Measurements from ENCODE around the gene PSG2.
"Not testable (repeated sequence)": the region's sequence is repeated elsewhere in the genome, so short reads cannot be mapped to it uniquely, and the experiment has no call there.

PSG2 gene

DNA sequence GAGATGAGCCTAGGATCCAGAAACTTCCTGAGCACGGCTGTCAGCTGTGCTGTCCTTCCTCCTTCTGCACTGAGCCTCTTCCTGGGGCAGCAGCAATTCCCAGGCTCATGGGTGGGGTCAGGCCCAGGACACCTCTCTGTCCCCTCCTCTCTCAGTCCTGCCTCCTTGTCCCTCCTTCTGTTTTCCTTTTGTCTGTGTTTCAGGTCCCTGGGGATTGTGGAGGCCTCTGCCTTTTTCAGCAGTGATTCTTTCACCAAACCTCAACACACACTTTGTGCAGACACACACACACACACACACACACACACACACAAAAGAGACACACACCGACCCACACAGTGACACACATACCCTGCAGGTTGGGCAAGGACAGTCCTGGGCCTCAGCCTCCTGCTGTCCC lies at the start of gene PSG2:
TSS of gene PSG2 (minus strand) at position 101 of the 400 bp plus-strand sequence. CDS start 132 bp downstream, outside the sequence.
- DNase-seq (ENCODE audit: low read depth) = not testable (repeated sequence)

DNA sequence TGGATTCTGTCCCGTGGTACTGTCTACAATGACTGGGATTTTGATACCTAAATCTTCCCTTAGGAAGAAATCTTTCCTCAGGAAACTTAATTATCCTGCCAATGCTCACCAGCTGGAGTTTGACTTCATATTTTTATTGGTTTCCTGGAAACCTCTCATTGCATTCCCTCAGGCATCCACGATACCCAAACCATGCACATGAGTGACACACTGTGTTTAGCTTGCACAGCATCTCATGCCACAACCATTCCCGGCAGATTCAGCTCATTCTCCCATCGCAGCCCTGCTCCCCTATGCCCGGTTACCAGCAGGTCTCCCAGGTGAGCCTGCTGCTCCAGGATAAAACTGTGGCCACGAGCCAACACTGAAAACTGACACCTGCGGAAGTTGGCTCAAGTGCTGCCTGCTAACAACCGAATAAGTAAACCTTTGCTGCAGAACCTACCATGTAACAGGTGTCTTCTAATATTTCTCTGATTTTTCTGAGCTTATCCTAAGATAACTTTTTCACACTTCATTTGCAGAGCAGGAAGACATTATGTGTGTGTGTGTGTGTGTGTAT lies 48.9 kb upstream of the PSG2 start:
- not testable (repeated sequence) for DNase-seq (ENCODE audit: low read depth)

DNA sequence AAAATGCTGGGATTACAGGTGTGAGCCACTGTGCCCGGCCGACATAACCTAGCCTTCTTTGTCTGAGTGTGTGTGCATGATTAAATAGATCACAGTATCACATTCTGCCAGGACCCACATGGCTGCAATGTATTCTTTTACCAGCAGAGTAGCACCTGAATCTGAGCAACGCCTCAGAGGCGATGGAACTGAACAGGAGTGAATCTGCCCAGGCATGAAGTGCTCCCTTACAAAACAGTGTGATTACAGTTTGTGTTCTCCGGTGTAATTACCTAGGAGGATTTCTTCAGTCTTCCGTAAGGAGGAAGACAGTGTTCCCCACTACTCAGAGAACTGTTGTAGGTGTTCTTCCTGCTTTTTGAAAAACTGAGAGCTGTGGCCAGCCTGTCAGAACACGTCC lies 46.7 kb upstream of the PSG2 start:
- DNase-seq (ENCODE audit: low read depth) = not testable (repeated sequence)

DNA sequence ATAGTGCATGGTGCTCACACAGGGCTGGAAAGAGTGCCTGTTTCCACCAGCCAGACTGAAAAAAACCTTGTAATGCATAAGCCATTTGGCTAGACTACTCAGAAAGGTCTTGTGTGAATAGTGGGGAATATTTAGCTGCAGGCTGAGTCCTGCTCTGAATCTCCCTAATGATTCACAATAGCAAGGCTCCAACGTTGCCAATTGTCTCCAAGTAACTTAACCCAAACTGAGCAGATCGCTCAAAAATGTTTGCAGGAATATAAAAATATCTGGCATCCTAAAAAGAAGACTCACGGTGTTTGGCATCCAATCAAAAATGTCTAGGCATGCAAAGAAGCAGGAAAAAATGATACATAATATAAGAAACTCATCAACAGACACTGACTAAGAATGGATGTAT lies 44.8 kb upstream of the PSG2 start:
- DNase-seq (ENCODE audit: low read depth) = peak; percentile 70

DNA sequence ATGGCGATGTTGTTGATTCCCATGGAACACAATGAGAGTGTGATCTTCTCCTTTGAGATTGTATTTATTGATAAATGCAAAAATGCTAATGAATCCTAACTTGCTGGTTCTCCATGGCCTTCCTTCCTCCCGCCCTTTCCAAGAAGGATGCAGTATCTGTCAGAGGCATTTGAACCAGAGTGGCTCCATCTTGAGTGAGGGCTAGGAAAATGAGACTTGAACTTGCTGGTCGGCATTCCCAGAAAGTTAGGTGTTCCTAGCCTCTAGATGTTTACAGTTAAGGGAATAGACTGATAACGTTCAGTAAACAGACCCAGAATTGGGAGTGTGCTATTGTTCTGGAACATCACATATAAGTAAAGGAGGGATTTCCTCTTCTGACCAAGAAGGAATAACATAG lies 44.2 kb upstream of the PSG2 start:
- DNase-seq (ENCODE audit: low read depth) = no peak

DNA sequence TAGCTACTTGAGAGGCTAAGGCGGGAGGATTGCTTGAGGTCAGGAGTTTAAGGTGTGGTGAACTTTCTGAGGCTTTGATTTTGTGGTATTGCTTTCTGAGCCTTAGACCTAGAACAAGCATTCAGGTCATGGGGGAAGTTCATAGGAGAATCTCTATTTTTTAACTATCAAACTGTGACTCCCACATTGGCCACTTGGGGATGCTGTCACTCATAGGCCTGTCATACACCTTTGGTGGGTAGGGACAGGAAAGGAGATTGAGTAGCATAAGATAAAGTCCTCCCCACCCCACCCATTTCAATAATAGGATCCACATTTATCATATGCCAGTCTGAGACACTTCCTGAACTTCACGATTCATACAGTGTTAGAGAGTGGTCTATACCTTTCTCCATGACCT lies 41.9 kb upstream of the PSG2 start:
- no peak for DNase-seq (ENCODE audit: low read depth)

DNA sequence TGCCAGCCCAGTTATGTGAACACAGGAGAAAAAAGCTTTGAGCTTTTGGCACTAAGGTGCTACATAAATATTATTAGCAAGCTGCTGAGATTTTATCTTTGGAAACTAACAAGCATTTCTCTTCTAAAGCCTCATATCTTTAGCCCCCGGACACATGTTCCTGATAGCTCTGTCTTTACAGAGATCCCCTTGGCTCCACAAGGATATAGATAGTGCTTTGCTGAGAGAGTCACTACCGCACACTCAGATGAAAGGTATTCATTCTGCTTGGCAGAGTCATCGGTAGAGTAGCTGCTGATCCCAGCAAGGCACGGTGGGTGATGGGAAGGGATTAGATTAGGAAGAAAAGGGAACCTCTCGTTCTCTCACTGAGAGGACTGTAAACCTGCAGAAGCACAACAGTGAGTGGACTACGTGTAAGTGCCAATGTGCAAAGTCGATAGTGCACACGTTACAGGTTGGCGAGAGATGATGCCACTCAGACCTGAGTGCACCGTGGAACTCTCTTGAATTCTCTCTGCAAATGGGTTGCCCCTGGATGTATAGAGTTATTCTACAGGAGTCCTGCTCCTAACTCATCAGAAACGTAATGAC lies 38.0 kb upstream of the PSG2 start:
- peak; percentile 21 for DNase-seq (ENCODE audit: low read depth)

DNA sequence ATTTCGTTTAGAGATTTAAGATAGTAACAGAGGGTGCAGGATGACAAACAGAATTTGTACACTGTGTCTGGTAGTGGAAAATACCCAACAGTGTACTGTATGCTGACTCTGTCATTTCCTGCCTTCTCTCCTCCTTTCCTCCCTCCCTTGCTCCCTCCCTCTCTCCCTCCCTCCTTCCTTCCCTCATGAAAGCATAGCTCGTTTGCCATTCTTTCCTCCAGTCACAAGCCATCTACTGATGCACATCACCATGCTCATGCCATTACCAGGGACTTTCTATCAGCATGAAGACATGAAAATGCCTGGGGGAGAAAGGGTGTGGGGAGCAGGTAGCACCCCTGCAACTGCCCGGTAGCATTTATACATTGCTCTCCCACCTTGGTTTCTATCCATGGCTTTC lies 37.0 kb upstream of the PSG2 start:
- DNase-seq (ENCODE audit: low read depth) = not testable (repeated sequence)

DNA sequence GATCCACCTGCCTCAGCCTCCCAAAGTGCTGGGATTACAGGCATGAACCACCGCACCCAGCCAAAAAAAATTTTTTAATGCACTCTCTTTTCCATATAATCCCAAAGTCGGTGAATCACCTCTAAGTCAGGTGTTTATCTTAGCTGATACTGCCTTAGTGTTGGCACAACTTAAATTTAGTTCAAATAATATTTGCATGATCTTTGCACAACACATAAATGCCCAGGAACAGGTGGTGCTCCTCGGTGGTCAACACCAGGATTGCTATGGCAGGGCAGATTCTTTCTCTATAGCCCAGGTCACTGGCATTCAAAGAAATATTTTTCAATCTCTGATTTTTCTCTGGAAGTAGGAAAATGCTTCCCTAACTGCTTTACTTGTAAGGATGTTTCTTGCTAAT lies 33.9 kb upstream of the PSG2 start:
- not testable (repeated sequence) for DNase-seq (ENCODE audit: low read depth)

DNA sequence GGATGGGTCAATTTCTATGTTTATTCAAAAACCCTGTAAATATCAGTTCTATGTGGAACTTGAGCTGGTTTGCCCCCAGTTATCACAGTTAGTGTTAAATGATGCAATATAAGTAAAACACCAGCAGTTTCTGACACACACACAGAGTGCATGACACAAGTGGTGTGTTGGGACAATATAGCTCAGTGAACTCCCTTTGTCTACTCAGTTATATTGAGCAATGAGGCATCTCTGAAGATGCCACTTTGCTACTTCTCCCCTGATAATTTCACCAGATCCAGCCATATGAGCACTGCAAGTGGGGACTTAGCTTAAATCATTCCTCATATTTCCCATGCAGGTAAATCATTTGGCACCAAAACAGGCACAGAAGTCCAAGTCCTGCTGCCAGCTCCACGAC lies 33.0 kb upstream of the PSG2 start:
- not testable (repeated sequence) for DNase-seq (ENCODE audit: low read depth)

DNA sequence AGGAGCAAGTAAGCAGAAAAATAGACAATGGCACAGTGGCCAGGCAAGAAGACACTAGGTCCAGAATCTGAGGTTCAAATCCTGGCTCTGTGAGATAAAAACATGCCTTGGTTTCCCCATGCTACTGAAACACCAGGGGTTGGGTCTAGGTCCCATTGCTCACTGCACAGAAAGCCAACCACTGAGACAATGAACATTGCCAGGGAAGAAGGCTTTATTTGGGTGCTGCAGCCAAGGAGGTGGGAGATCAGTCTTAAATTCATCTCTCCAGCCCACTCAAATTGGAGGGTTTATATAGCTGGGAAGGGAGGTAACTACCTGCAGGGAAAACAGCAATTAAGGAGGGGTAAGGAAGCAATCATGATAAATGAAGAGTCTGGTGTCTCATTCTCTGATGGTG lies 32.6 kb upstream of the PSG2 start:
- DNase-seq (ENCODE audit: low read depth) = not testable (repeated sequence)

DNA sequence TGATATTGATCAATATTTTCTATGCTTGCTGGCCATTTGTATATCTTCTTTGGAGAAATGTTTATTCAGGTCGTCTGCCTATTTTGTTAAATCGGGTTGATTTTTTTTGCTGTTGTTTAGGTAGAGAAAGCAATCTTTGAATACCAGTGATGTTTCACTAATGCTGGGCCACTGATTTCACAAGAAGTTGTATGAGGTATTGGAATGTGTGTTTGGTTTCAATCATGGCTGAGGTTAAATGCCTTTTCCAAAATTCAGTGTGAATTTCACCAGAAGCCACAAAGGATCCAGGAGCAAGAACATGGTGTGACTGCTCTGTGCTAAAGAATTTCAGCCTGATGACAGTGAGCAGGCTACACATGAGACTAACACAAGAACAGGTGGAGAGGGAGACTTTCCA lies 32.1 kb upstream of the PSG2 start:
- DNase-seq (ENCODE audit: low read depth) = not testable (repeated sequence)

DNA sequence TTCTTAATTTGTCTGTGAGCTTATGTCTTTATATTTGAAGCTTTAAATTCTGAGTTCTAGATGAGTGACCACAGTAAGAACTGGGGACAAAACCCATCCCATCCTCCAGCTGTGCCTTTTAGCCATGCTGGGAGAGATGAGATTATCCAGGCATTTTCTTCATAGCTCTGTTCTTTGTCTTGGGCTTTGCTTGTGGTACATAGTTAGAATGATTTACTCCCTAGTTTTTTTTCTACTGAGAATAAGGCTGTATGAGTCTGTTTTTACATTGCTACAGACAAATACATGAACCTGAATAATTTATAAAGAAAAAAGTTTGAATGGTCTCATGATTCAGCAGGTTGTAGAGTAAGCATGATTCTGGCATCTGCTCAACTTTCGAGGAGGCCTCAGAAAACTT lies 24.9 kb upstream of the PSG2 start:
- DNase-seq (ENCODE audit: low read depth) = not testable (repeated sequence)

DNA sequence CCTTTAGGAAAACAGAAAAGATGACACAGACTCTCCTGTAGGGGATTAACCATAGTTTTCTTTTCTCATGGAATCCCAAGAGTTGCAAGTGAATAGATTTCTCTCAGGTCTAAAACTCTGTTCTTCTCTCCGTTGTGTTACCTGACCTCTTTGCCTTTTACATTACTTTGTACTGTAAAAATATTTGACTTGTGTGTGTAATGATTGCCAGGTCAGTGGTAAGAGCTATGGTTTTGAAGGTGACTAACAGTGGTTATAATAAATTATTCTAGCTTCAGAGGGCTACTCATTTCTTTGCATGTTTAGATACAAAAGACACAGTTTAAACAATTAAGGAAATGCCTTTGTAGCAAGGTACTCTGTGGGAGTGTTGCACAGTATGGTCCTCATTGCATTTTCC lies 23.0 kb upstream of the PSG2 start:
- DNase-seq (ENCODE audit: low read depth) = no peak

DNA sequence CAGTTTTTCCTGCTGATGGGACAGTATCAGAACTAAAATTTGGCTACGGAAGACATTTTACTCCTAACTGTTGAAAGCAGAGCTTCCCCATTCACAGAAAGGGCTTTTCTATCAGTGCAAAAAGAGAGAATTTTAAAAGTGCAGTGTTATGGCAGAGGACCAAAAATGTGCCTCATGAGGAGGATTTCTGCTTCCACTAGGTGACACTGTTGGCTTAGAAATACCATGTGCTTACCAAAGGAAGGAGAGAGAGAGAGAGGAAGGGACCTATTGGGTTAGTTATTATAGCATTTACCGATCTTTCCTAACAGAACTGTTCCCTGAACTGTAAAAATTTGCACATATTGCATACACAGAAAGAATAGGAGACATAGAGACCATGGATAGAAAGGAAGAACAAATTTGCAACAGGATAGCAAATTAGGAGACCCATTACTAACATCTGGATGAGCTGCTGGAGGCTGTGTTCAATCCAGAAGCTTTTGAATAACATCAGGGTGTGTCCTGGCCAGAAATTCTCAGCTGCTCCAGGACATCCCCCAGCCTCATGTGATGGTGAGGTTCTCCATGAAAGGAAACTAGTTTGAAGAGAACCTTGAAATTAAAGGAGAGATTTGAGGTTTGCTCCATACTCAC lies 21.8 kb upstream of the PSG2 start:
- DNase-seq (ENCODE audit: low read depth) = peak; percentile 50

DNA sequence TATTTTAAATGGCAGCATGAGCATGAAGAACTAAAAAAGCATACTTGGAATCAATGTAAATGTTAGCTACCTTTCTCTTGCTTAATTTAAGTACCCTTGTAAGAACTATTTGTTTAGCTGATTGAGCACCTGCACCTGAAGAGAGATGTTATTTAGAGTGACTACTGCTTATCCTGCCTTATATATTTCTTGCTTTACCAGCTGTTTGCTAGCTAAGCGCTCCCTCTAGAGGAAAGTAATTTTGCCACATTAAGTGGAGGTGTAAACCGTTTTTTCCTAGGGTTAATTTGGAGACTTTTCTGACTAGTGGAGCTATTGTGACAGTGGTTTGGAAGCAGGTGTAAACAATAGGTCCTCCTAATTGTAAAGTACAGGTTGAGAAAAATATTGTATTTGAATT lies 19.4 kb upstream of the PSG2 start:
- no peak for DNase-seq (ENCODE audit: low read depth)

DNA sequence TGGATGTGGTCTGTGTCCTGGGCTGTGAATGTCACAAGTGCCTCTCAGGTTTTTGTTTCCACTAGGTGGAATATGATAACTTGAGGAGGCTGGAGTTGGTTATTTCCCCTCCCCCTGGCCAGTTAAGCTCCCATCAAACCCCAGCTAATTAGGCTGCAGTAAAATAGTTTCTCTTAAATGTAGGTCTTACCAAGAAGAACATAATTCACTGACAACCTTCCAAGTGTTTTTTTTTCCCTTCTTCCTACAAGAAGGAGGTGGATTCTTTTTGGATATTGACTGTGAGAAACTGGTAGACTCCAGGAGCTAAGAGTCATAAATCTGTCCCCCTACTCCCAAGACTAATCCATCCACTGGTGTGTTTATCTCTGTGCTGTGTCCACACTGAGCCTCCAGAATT lies 15.9 kb upstream of the PSG2 start:
- DNase-seq (ENCODE audit: low read depth) = not testable (repeated sequence)

DNA sequence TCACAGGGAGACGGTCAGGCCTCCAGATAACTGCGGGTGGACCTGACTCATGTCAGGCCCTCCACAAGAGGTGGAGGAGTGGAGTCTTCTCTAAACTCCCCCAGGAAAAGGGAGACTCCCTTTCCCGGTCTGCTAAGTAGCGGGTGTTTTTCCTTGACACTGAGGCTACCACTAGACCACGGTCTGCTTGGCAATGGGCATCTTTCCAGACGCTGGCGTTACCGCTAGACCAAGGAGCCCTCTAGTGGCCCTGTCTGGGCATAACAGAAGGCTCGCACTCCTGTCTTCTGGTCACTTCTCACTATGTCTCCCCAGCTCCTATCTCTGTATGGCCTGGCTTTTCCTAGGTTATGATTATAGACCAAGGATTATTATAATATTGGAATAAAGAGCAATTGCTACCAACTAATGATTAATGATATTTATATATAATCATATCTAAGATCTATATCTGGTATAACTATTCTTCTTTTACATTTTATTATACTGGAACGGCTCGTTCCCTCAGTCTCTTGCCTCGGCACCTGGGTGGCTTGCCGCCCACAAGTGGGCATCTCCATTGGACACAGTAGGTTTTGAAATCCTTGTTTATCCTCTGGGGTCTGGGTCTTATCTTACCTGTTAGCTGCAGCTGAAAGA lies 5.3 kb upstream of the PSG2 start:
- DNase-seq (ENCODE audit: low read depth) = peak; percentile 28

DNA sequence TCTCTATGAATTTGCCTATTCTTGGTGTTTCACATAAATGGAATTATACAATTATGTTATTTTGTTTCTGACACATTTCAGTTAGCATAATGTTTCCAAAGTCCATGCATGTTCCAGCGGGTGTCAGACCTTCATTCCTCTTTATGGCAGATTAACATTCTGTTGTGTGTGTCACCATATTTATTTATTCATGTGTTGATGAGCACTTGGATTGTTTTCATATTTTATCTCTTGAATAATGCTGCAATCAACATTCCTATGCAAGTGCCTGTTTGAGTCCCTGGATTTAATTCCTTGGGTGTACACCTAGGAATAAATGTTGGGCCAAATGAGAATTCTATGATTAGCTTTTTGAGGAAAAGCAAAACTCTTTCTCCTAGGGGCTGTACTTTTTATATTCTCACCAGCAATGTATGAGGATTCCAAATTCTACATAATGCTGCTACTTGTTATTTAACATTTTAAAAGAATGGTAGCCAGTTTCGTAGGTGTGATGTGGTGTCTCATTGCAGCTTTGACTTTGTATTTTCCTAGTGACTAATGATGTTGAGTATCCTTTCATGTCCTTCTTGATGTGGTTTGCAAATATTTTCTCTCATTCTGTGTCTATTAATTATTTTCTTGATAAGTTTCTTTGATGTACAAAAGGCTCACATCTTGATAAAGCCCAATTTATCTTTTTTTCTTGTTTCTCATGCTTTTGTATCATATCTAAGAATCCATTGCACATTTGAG lies 3.5 kb upstream of the PSG2 start:
- not testable (repeated sequence) for DNase-seq (ENCODE audit: low read depth)

DNA sequence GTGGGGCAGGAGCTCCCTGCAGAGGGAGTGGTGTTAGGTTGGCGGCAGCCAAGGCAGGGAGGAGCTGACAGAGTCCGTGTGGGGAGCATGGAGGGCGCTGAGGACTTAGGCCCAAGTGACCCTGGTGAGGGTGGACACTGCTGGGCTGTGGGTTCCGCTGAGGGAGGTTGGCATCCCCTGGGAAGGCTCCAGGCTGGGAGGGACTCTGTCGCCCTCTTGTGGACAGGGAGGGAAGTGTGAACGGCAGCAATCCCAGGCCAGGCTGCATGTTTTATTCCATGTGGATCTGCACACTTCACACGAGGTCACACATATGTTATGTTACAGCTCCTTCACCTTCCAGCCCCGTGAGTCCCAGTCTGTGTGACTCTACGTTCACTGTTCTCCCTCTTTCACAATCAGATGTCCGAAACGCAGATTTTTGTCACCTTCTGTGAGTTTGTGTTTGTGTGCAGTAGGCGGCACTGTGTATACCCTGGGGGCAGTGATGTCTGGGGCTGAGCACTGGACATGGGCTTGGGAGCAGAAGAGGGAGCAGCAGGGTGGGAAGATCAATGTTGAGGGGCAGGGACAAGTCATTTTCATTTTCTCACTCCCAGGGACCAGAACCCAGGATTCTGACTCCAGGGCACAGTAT lies 1.8 kb upstream of the PSG2 start:
- not testable (repeated sequence) for DNase-seq (ENCODE audit: low read depth)

DNA sequence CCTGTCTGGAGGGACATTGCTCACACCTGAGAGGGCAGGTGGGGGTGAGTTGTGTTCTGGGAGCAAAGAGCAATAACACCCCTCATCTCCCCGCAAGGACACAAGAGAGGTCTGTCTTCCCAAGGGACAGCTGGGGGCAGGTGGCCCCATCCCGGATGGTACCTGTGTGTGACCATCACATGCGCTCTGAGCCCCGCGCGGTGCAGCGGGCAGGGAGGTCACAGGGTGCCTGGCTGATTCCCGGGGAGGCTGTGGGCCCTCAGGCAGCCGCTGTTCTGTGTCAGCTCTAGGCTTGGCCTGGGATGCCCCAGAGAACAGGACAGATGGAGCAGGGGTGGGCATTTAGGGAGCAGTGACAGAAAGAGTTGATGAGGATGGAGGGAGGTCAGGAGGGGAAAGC lies 1.2 kb upstream of the PSG2 start:
- not testable (repeated sequence) for DNase-seq (ENCODE audit: low read depth)

DNA sequence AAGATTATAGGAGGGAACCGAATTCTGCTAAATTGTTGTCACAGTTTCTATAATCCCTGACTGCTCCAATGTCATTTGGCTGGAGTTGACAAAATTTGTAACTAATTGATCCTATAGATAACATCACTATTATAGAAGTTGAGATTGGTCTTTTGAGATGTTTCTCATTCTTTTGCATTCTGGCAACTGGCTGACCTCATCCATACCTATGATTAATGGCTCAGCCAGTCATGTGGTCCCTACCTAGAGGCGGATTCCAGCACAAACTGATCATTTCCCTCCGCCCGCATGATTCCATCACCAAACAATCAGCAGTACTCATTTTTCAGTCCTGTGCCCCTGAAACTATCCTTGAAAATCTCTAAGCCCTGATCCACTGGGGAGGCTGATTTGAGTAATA lies 4.2 kb downstream of the PSG2 start:
- peak; percentile 12 for DNase-seq (ENCODE audit: low read depth)

All from stromal cell of bone marrow (primary cell).